Keratinocyte (primary cell): Measurements from ENCODE around the gene EEF1A2. TPM values are rescaled to one million over a fixed set of nuclear protein-coding genes. Genes with fewer than 3 reads are reported as not detected.

Experiments
- DNase-seq: peaks from one replicate; pipeline ENCODE4 v3.0.0-alpha.2; 2011; ENCODE audit warnings: low read depth, missing footprints, low spot score
- FAIRE-seq: peaks from 2 replicates; lab custom pipeline; 2011; peaks lifted over from hg19 to GRCh38; lab: Jason Lieb, UNC
- H2AFZ ChIP-seq: 2 replicates; pipeline ENCODE4 v1.6.0; 2012; ENCODE audit warnings: low read length, control low read depth, inconsistent platforms; ENCODE audit not compliant: control insufficient read depth
- H3K27ac ChIP-seq: 2 replicates; pipeline ENCODE4 v1.5.1; 2011; ENCODE audit warnings: low read length; ENCODE audit not compliant: control insufficient read depth, insufficient read depth
- H3K27me3 ChIP-seq: 3 replicates; pipeline ENCODE4 v1.6.0; 2011; ENCODE audit warnings: low read length; ENCODE audit not compliant: control insufficient read depth, insufficient read depth; ENCODE audit errors: extremely low read depth
- H3K36me3 ChIP-seq, 2 experiments: 2 replicates in 1 of 2; 3 replicates in 1 of 2; pipeline ENCODE4 v1.5.1; 2011; ENCODE audit warnings: low read length in 2 of 2, mild to moderate bottlenecking in 1 of 2; ENCODE audit not compliant: control insufficient read depth in 2 of 2, insufficient read depth in 2 of 2; ENCODE audit errors: extremely low read depth in 1 of 2
- H3K4me1 ChIP-seq: 3 replicates; pipeline ENCODE4 v1.5.1; 2011; ENCODE audit warnings: low read length; ENCODE audit not compliant: control insufficient read depth, insufficient read depth; ENCODE audit errors: extremely low read depth
- H3K4me2 ChIP-seq: 3 replicates; pipeline ENCODE4 v1.6.0; 2011; ENCODE audit warnings: low read depth, low read length; ENCODE audit not compliant: control insufficient read depth, insufficient read depth; ENCODE audit errors: extremely low read depth
- H3K4me3 ChIP-seq, 3 experiments: fragments of 200-600 bp in 1 of 3; sonication (generic) in 1 of 3; 2 replicates in 2 of 3; 3 replicates in 1 of 3; pipeline ENCODE4 v1.5.1; 2011 to 2016; ENCODE audit warnings: low read length in 3 of 3, mild to moderate bottlenecking in 3 of 3, control low read depth in 2 of 3, inconsistent platforms in 1 of 3, low read depth in 1 of 3, mixed read lengths in 1 of 3, mixed run types in 1 of 3, moderate library complexity in 1 of 3; ENCODE audit not compliant: control insufficient read depth in 2 of 3, insufficient read depth in 2 of 3; ENCODE audit errors: extremely low read depth in 1 of 3
- H3K79me2 ChIP-seq: 2 replicates; pipeline ENCODE4 v1.6.0; 2012; ENCODE audit warnings: low read length; ENCODE audit not compliant: control insufficient read depth, insufficient read depth
- H3K9ac ChIP-seq: 3 replicates; pipeline ENCODE4 v1.6.0; 2011; ENCODE audit warnings: low read length; ENCODE audit not compliant: control insufficient read depth, insufficient read depth; ENCODE audit errors: extremely low read depth
- H3K9me1 ChIP-seq: 3 replicates; pipeline ENCODE4 v1.6.0; 2011; ENCODE audit warnings: low read length; ENCODE audit not compliant: control insufficient read depth, insufficient read depth; ENCODE audit errors: extremely low read depth
- H3K9me3 ChIP-seq: 2 replicates; pipeline ENCODE4 v1.5.1; 2012; ENCODE audit warnings: low read depth, low read length; ENCODE audit not compliant: control insufficient read depth
- H4K20me1 ChIP-seq: 3 replicates; pipeline ENCODE4 v1.6.0; 2011; ENCODE audit warnings: low read length; ENCODE audit not compliant: control insufficient read depth, insufficient read depth; ENCODE audit errors: extremely low read depth
- CTCF ChIP-seq, 3 experiments: IDR thresholded peaks in 1 of 3; conservative IDR thresholded peaks in 1 of 3; optimal IDR thresholded peaks in 1 of 3; 2 replicates in 2 of 3; 3 replicates in 1 of 3; pipeline versions ENCODE3 to v1.5.1; 2011; ENCODE audit warnings: low read length in 3 of 3, mild to moderate bottlenecking in 3 of 3, moderate library complexity in 2 of 3, control low read depth in 1 of 3, inconsistent platforms in 1 of 3; ENCODE audit not compliant: insufficient read depth in 2 of 3; ENCODE audit errors: extremely low read depth in 1 of 3
- EZH2 ChIP-seq: IDR thresholded peaks from one replicate; pipeline ENCODE4 v1.6.1; 2012; ENCODE audit warnings: inconsistent platforms, mild to moderate bottlenecking, low read length, moderate library complexity
- dilution Hi-C: fragments of 300-500 bp; cut with MboI; formaldehyde crosslinking; loops from one replicate; pipeline ENCODE4 v1.7.0; 2020; ENCODE audit warnings: low sequenced_read_pairs; ENCODE audit not compliant: extremely low pct_ligation_motif_present
- polyA plus RNA-seq, 5 experiments: library from polyadenylated mRNA; depleted of rRNA in 3 of 5; stranded (reverse) in 3 of 5; stranded (forward) in 1 of 5; unstranded in 1 of 5; fragments of >200 nt; gene quantifications; 1 replicate in 1 of 5; 2 replicates in 3 of 5; 3 replicates in 1 of 5; pipeline versions ENCODE4 v1.2.1 to v1.2.3, GENCODE V29; 2011 to 2012; ENCODE audit warnings: missing spikeins in 2 of 5, low read depth in 1 of 5, low replicate concordance in 1 of 5

Gene EEF1A2
- polyA plus RNA-seq, 1 donor (not counting 4 experiments of a cell fraction or from before 2014, with no cell fraction given): 0.12 TPM

- no peak overlapping the region for H3K9ac ChIP-seq
- H4K20me1 ChIP-seq: peaks cover 5% of the 10 kb centered on the region
- H3K9me3 ChIP-seq: no peaks in the 10 kb centered on the region
- peaks cover 42% of the 10 kb centered on the region for H3K4me1 ChIP-seq
- H3K9me1 ChIP-seq: no peaks in the 10 kb centered on the region
- dilution Hi-C loops: no loop called here
- no peak overlapping the region for H2AFZ ChIP-seq
- H3K4me3 ChIP-seq: peak overlapping the region in 1 of 3 experiments; percentile 78
- peaks cover 10% of the 10 kb centered on the region for H3K79me2 ChIP-seq
- DNase-seq (no peak), FAIRE-seq (no peak)
- H3K36me3 ChIP-seq: peaks cover 0 to 3% of the 10 kb centered on the region in 2 experiments
- H3K4me2 ChIP-seq: peak overlapping the region; percentile 80
- no peaks in the 10 kb centered on the region for H3K27me3 ChIP-seq
- no peak overlapping the region for H3K27ac ChIP-seq
- TF ChIP-seq CTCF (optimal IDR thresholded peaks at IDR 0.05 in 1 of 3, IDR thresholded peaks at IDR 0.05 in 1 of 3, conservative IDR thresholded peaks at IDR 0.05 in 1 of 3; ENCODE audit: extremely low read depth in 1 of 3, insufficient read depth in 2 of 3, low read length in 3 of 3) (peak in 1 of 3 experiments; percentile 7), EZH2 (no peak)
Measured at GRCh38 chr20:63538204-63539091, 39.6 kb upstream of the EEF1A2 start.

- dilution Hi-C loops: no loop called here
- Histone ChIP-seq H3K4me1 (peaks cover 36% of the 10 kb centered on the region), H2AFZ (no peak overlapping the region)
Measured at GRCh38 chr20:63537525-63538203, 38.8 kb upstream of the EEF1A2 start.

More at GRCh38 chr20:63537525-63538203, 38.8 kb upstream of the EEF1A2 start:
- H3K4me3 ChIP-seq: peak overlapping the region; percentile 78 to 87 (median 86)
- H3K9me3 ChIP-seq: no peaks in the 10 kb centered on the region
- H3K9ac ChIP-seq: peak overlapping the region; percentile 87
- DNase-seq (peak; percentile 98), FAIRE-seq (peak; percentile 78)
- no peaks in the 10 kb centered on the region for H3K9me1 ChIP-seq
- H3K27me3 ChIP-seq: no peaks in the 10 kb centered on the region
- H3K4me2 ChIP-seq: peak overlapping the region; percentile 80
- H4K20me1 ChIP-seq: peaks cover 5% of the 10 kb centered on the region
- peaks cover 0 to 5% of the 10 kb centered on the region in 2 experiments for H3K36me3 ChIP-seq
- peak overlapping the region; percentile 51 for H3K27ac ChIP-seq
- TF ChIP-seq EZH2: no peak
- peak; percentile 92 to 100 (median 98) for TF ChIP-seq CTCF (optimal IDR thresholded peaks at IDR 0.05 in 1 of 3, IDR thresholded peaks at IDR 0.05 in 1 of 3, conservative IDR thresholded peaks at IDR 0.05 in 1 of 3; ENCODE audit: extremely low read depth in 1 of 3, insufficient read depth in 2 of 3, low read length in 3 of 3)
- H3K79me2 ChIP-seq: peaks cover 10% of the 10 kb centered on the region
